ENCODE measurements around the gene MAP3K8. TPM values are rescaled to one million over a fixed set of nuclear protein-coding genes. Genes with fewer than 3 reads are reported as not detected.

Gene MAP3K8
- total and polyA plus RNA-seq, 2 of the 8 experiments (the other 6 are each of a cell fraction or from before 2014, with no cell fraction given): 5.6 to 6.0 TPM

- no peak overlapping the region for H2BK20ac ChIP-seq (ENCODE audit: low read length)
- WGBS, 2 experiments (ENCODE audit: extremely low coverage in 1 of 2, insufficient coverage in 1 of 2, insufficient read length in 1 of 2, insufficient replicate concordance in 2 of 2, low coverage in 1 of 2, low lambda C conversion rate in 2 of 2, missing lambda C conversion rate in 1 of 2): 91% methylated on average over 18 of the region's 18 CpGs; no CpG with 5 or more reads in 1 of the 2 experiments
- H3K27me3 ChIP-seq (replicated peaks in 1 of 4; ENCODE audit: control insufficient read depth in 3 of 4, extremely low read depth in 1 of 4, insufficient read depth in 3 of 4, low read length in 3 of 4): no peaks in the 10 kb centered on the region
- FAIRE-seq (no peak), DNase-seq (ENCODE audit: low read depth in 1 of 2, low spot score in 2 of 2) (no peak)
- no peaks in the 10 kb centered on the region for H3K4me1 ChIP-seq (replicated peaks in 1 of 4; ENCODE audit: control insufficient read depth in 3 of 4, insufficient read depth in 4 of 4, low read length in 3 of 4)
- H3K9ac ChIP-seq (replicated peaks in 1 of 4; ENCODE audit: extremely low read depth in 1 of 4, low read depth in 3 of 4, low read length in 3 of 4): no peak overlapping the region
- no peaks in the 10 kb centered on the region for H3K36me3 ChIP-seq (ENCODE audit: control insufficient read depth in 2 of 4, insufficient read depth in 4 of 4, low read length in 3 of 4)
- no peak overlapping the region for H2BK5ac ChIP-seq (ENCODE audit: low read depth, low read length)
- H3K18ac ChIP-seq (ENCODE audit: extremely low read depth, low read length): no peak overlapping the region
- H4K8ac ChIP-seq (ENCODE audit: extremely low read depth, insufficient read depth, low read length): no peak overlapping the region
- H2BK15ac ChIP-seq (ENCODE audit: low read length): no peak overlapping the region
- peaks cover 2 to 3% of the 10 kb centered on the region in 2 experiments; a peak in 2 of 4 replicates for H3K9me3 ChIP-seq (ENCODE audit: insufficient read depth in 2 of 2, low read depth in 1 of 2, low read length in 1 of 2)
- no peak overlapping the region for H3K27ac ChIP-seq (ENCODE audit: low read depth, low read length)
- no peaks in the 10 kb centered on the region for H3K23me2 ChIP-seq (ENCODE audit: low read depth, low read length)
- ChIA-PET CTCF (ENCODE audit: partially characterized antibody) (no interaction called here), POLR2A (ENCODE audit: partially characterized antibody) (no interaction called here)
- no peak for TF ChIP-seq TCF12 (IDR thresholded peaks at IDR 0.05; ENCODE audit: low read depth, low read length)
- TF ChIP-seq SIX5 (IDR thresholded peaks at IDR 0.05; ENCODE audit: low read depth, low read length): no peak
- TF ChIP-seq KDM5A (IDR thresholded peaks at IDR 0.05; ENCODE audit: low read length): no peak
- no peak for TF ChIP-seq HDAC6 (IDR thresholded peaks at IDR 0.05; ENCODE audit: low read depth, low read length)
- no peak for TF ChIP-seq CBX8 (IDR thresholded peaks at IDR 0.05; ENCODE audit: borderline replicate concordance, low read depth, low read length)
- TF ChIP-seq HDAC2 (IDR thresholded peaks at IDR 0.05; ENCODE audit: borderline replicate concordance in 1 of 2, low read depth in 2 of 2, low read length in 2 of 2): no peak
- no peak for TF ChIP-seq KDM4A (IDR thresholded peaks at IDR 0.05; ENCODE audit: low read depth, low read length, severe bottlenecking)
- no peak for TF ChIP-seq ATF2 (IDR thresholded peaks at IDR 0.05; ENCODE audit: low read length)
- no peak for TF ChIP-seq SRF (IDR thresholded peaks at IDR 0.05; ENCODE audit: low read depth, low read length)
- TF ChIP-seq E2F6 (IDR thresholded peaks at IDR 0.05): no peak
- no peaks in the 10 kb centered on the region for H4K20me1 ChIP-seq (replicated peaks in 1 of 2; ENCODE audit: control insufficient read depth in 1 of 2, insufficient read depth in 2 of 2, low read length in 2 of 2)
- no peak overlapping the region for H3K4ac ChIP-seq (replicated peaks; ENCODE audit: insufficient read length, low read depth, low read length)
- H3K14ac ChIP-seq (ENCODE audit: insufficient read length): no peak overlapping the region
- H2BK120ac ChIP-seq (replicated peaks; ENCODE audit: low read depth, low read length): no peak overlapping the region
- H3K23ac ChIP-seq (ENCODE audit: insufficient read length): no peak overlapping the region
- no peaks in the 10 kb centered on the region for H3K79me2 ChIP-seq (ENCODE audit: control insufficient read depth in 1 of 2, insufficient read depth in 2 of 2, low read length in 2 of 2)
- no peak overlapping the region for H2BK12ac ChIP-seq (ENCODE audit: low read depth, low read length)
- H4K5ac ChIP-seq (ENCODE audit: insufficient read length, low read depth, low read length): no peak overlapping the region
- no peak overlapping the region for H3K4me3 ChIP-seq (ENCODE audit: extremely low read depth in 1 of 4, insufficient read depth in 2 of 4, low read depth in 3 of 4, low read length in 4 of 4)
- no peak overlapping the region for H2AK5ac ChIP-seq (ENCODE audit: low read depth, low read length)
- H4K91ac ChIP-seq (replicated peaks; ENCODE audit: insufficient read length, low read length): no peak overlapping the region
- H3K4me2 ChIP-seq (ENCODE audit: insufficient read depth in 1 of 2, low read depth in 2 of 2, low read length in 2 of 2): no peak overlapping the region
- H3K79me1 ChIP-seq (ENCODE audit: low read depth, low read length): no peaks in the 10 kb centered on the region
- no peak overlapping the region for H3K56ac ChIP-seq (replicated peaks; ENCODE audit: insufficient read length, low read depth, low read length)
- H2AFZ ChIP-seq (ENCODE audit: low read length): no peak overlapping the region
These were observed 42.6 kb downstream of the MAP3K8 start for GRCh38 chr10:30476511-30477155.

Data from H1 (cell line).